ENCODE measurements around the gene IQGAP2.

IQGAP2 gene

GRCh38 chr5:76709762-76710161, 306.7 kb downstream of the IQGAP2 start:
- Histone ChIP-seq H3K4me3 (ENCODE audit: low read depth in 1 of 2, low read length in 2 of 2) (no peak overlapping the region), H3K27me3 (ENCODE audit: control insufficient read depth in 1 of 2, insufficient read depth in 2 of 2, low read length in 2 of 2) (peaks cover 0 to under 1% of the 10 kb centered on the region in 2 donors), H3K9ac (ENCODE audit: low read length) (no peak overlapping the region), H3K9me3 (ENCODE audit: low read length) (no peaks in the 10 kb centered on the region), H3K27ac (ENCODE audit: low read depth, low read length) (no peak overlapping the region), H3K36me3 (ENCODE audit: insufficient read depth, low read length) (no peaks in the 10 kb centered on the region), H3K4me1 (ENCODE audit: insufficient read depth, low read length) (no peaks in the 10 kb centered on the region)

GRCh38 chr5:76710991-76711390, 307.9 kb downstream of the IQGAP2 start:
- Histone ChIP-seq H3K4me3 (ENCODE audit: low read depth in 1 of 2, low read length in 2 of 2) (no peak overlapping the region), H3K4me1 (ENCODE audit: insufficient read depth, low read length) (no peaks in the 10 kb centered on the region), H3K9ac (ENCODE audit: low read length) (no peak overlapping the region), H3K27me3 (ENCODE audit: control insufficient read depth in 1 of 2, insufficient read depth in 2 of 2, low read length in 2 of 2) (peaks cover 0 to 13% of the 10 kb centered on the region in 2 donors), H3K9me3 (ENCODE audit: low read length) (no peaks in the 10 kb centered on the region), H3K27ac (ENCODE audit: low read depth, low read length) (no peak overlapping the region), H3K36me3 (ENCODE audit: insufficient read depth, low read length) (no peaks in the 10 kb centered on the region)

GRCh38 chr5:76714751-76715485, 311.8 kb downstream of the IQGAP2 start:
- H3K9me3 ChIP-seq (ENCODE audit: low read length) = no peaks in the 10 kb centered on the region
- H3K27ac ChIP-seq (ENCODE audit: low read depth, low read length) = no peak overlapping the region
- H3K4me1 ChIP-seq (ENCODE audit: insufficient read depth, low read length) = peaks cover 7% of the 10 kb centered on the region
- no peak overlapping the region for H3K9ac ChIP-seq (ENCODE audit: low read length)
- H3K4me3 ChIP-seq (ENCODE audit: low read depth in 1 of 2, low read length in 2 of 2) = peak overlapping the region; percentile 37 to 56
- H3K36me3 ChIP-seq (ENCODE audit: insufficient read depth, low read length) = no peaks in the 10 kb centered on the region
- H3K27me3 ChIP-seq (ENCODE audit: control insufficient read depth in 1 of 2, insufficient read depth in 2 of 2, low read length in 2 of 2) = peaks cover 8 to 26% of the 10 kb centered on the region in 2 donors

GRCh38 chr5:76715486-76715735, 312.3 kb downstream of the IQGAP2 start:
- peaks cover 7% of the 10 kb centered on the region for H3K4me1 ChIP-seq (ENCODE audit: insufficient read depth, low read length)
- H3K27ac ChIP-seq (ENCODE audit: low read depth, low read length) = no peak overlapping the region
- H3K9me3 ChIP-seq (ENCODE audit: low read length) = no peaks in the 10 kb centered on the region
- H3K4me3 ChIP-seq (ENCODE audit: low read depth in 1 of 2, low read length in 2 of 2) = peak overlapping the region; percentile 37 to 56
- H3K27me3 ChIP-seq (ENCODE audit: control insufficient read depth in 1 of 2, insufficient read depth in 2 of 2, low read length in 2 of 2) = peaks cover 8 to 26% of the 10 kb centered on the region in 2 donors
- H3K36me3 ChIP-seq (ENCODE audit: insufficient read depth, low read length) = no peaks in the 10 kb centered on the region
- H3K9ac ChIP-seq (ENCODE audit: low read length) = no peak overlapping the region

- peak within 1 kb of the TSS; percentile 17 for H3K27ac ChIP-seq (ENCODE audit: low read depth, low read length)
- peaks cover 7% of the 10 kb centered on the region for H3K4me1 ChIP-seq (ENCODE audit: insufficient read depth, low read length)
- peak within 1 kb of the TSS; percentile 37 to 66 for H3K4me3 ChIP-seq (ENCODE audit: low read depth in 1 of 2, low read length in 2 of 2)
- peaks cover 8 to 26% of the 10 kb centered on the region in 2 donors for H3K27me3 ChIP-seq (ENCODE audit: control insufficient read depth in 1 of 2, insufficient read depth in 2 of 2, low read length in 2 of 2)
- no peaks in the 10 kb centered on the region for H3K9me3 ChIP-seq (ENCODE audit: low read length)
- no peak within 1 kb of the TSS for H3K9ac ChIP-seq (ENCODE audit: low read length)
- H3K36me3 ChIP-seq (ENCODE audit: insufficient read depth, low read length) = no peaks in the 10 kb centered on the region
Measured at GRCh38 chr5:76715736-76716455, 312.8 kb downstream of the IQGAP2 start, which contains the start of gene F2R. Gene F2R, plus strand, starts transcription at chr5:76716126. Its CDS starts 182 bp downstream, at chr5:76716308.

- peaks cover 8 to 26% of the 10 kb centered on the region in 2 donors for H3K27me3 ChIP-seq (ENCODE audit: control insufficient read depth in 1 of 2, insufficient read depth in 2 of 2, low read length in 2 of 2)
- H3K9ac ChIP-seq (ENCODE audit: low read length) = no peak overlapping the region
- peak overlapping the region; percentile 17 for H3K27ac ChIP-seq (ENCODE audit: low read depth, low read length)
- H3K4me1 ChIP-seq (ENCODE audit: insufficient read depth, low read length) = peaks cover 7% of the 10 kb centered on the region
- H3K36me3 ChIP-seq (ENCODE audit: insufficient read depth, low read length) = no peaks in the 10 kb centered on the region
- H3K9me3 ChIP-seq (ENCODE audit: low read length) = no peaks in the 10 kb centered on the region
- peak overlapping the region; percentile 37 to 66 for H3K4me3 ChIP-seq (ENCODE audit: low read depth in 1 of 2, low read length in 2 of 2)
Measured at GRCh38 chr5:76716456-76717157, 313.5 kb downstream of the IQGAP2 start.

- peaks cover 8 to 26% of the 10 kb centered on the region in 2 donors for H3K27me3 ChIP-seq (ENCODE audit: control insufficient read depth in 1 of 2, insufficient read depth in 2 of 2, low read length in 2 of 2)
- no peaks in the 10 kb centered on the region for H3K36me3 ChIP-seq (ENCODE audit: insufficient read depth, low read length)
- H3K4me1 ChIP-seq (ENCODE audit: insufficient read depth, low read length) = peaks cover 7% of the 10 kb centered on the region
- H3K9me3 ChIP-seq (ENCODE audit: low read length) = no peaks in the 10 kb centered on the region
- H3K4me3 ChIP-seq (ENCODE audit: low read depth in 1 of 2, low read length in 2 of 2) = no peak overlapping the region
- no peak overlapping the region for H3K27ac ChIP-seq (ENCODE audit: low read depth, low read length)
- H3K9ac ChIP-seq (ENCODE audit: low read length) = no peak overlapping the region
Measured at GRCh38 chr5:76717222-76718083, 314.4 kb downstream of the IQGAP2 start.

- Histone ChIP-seq H3K27ac (ENCODE audit: low read depth, low read length) (no peak overlapping the region), H3K9me3 (ENCODE audit: low read length) (no peaks in the 10 kb centered on the region), H3K9ac (ENCODE audit: low read length) (no peak overlapping the region), H3K36me3 (ENCODE audit: insufficient read depth, low read length) (no peaks in the 10 kb centered on the region), H3K27me3 (ENCODE audit: control insufficient read depth in 1 of 2, insufficient read depth in 2 of 2, low read length in 2 of 2) (peaks cover 8 to 26% of the 10 kb centered on the region in 2 donors), H3K4me3 (ENCODE audit: low read depth in 1 of 2, low read length in 2 of 2) (no peak overlapping the region), H3K4me1 (ENCODE audit: insufficient read depth, low read length) (peaks cover 7% of the 10 kb centered on the region)
Measured at GRCh38 chr5:76718381-76718832, 315.3 kb downstream of the IQGAP2 start.

GRCh38 chr5:76718880-76719279, 315.8 kb downstream of the IQGAP2 start:
- Histone ChIP-seq H3K36me3 (ENCODE audit: insufficient read depth, low read length) (no peaks in the 10 kb centered on the region), H3K27me3 (ENCODE audit: control insufficient read depth in 1 of 2, insufficient read depth in 2 of 2, low read length in 2 of 2) (peaks cover 8 to 26% of the 10 kb centered on the region in 2 donors), H3K4me3 (ENCODE audit: low read depth in 1 of 2, low read length in 2 of 2) (no peak overlapping the region), H3K9ac (ENCODE audit: low read length) (no peak overlapping the region), H3K4me1 (ENCODE audit: insufficient read depth, low read length) (peaks cover 7% of the 10 kb centered on the region), H3K9me3 (ENCODE audit: low read length) (no peaks in the 10 kb centered on the region), H3K27ac (ENCODE audit: low read depth, low read length) (no peak overlapping the region)

- H3K9ac ChIP-seq (ENCODE audit: low read length) = no peak overlapping the region
- H3K27ac ChIP-seq (ENCODE audit: low read depth, low read length) = no peak overlapping the region
- H3K36me3 ChIP-seq (ENCODE audit: insufficient read depth, low read length) = no peaks in the 10 kb centered on the region
- no peak overlapping the region for H3K4me3 ChIP-seq (ENCODE audit: low read depth in 1 of 2, low read length in 2 of 2)
- peaks cover 8 to 12% of the 10 kb centered on the region in 2 donors for H3K27me3 ChIP-seq (ENCODE audit: control insufficient read depth in 1 of 2, insufficient read depth in 2 of 2, low read length in 2 of 2)
- H3K9me3 ChIP-seq (ENCODE audit: low read length) = no peaks in the 10 kb centered on the region
- peaks cover 7% of the 10 kb centered on the region for H3K4me1 ChIP-seq (ENCODE audit: insufficient read depth, low read length)
Measured at GRCh38 chr5:76720988-76721569, 318.0 kb downstream of the IQGAP2 start.
